ENCODE measurements around the gene HBS1L.

DNA sequence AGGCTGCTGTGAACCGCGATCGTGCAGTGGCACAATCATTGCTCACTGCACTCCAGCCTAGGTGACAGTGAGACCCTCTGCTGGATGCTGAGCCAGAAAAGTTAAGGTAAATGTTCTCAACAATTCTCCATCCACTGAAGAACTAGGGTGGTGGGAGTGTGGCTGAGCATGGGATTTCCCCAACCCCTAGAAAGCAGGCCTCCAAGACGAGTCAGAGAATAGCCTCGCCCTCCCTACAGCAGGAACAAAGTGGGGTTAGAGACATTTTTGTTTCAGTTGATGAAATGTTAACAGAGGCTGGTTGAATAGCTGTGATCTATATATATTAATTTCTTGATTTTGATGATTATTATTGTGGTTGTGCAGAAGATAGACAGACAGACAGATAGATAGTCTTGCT is 98.6 kb downstream of the HBS1L start:
- TF ChIP-seq, protein P1, sequence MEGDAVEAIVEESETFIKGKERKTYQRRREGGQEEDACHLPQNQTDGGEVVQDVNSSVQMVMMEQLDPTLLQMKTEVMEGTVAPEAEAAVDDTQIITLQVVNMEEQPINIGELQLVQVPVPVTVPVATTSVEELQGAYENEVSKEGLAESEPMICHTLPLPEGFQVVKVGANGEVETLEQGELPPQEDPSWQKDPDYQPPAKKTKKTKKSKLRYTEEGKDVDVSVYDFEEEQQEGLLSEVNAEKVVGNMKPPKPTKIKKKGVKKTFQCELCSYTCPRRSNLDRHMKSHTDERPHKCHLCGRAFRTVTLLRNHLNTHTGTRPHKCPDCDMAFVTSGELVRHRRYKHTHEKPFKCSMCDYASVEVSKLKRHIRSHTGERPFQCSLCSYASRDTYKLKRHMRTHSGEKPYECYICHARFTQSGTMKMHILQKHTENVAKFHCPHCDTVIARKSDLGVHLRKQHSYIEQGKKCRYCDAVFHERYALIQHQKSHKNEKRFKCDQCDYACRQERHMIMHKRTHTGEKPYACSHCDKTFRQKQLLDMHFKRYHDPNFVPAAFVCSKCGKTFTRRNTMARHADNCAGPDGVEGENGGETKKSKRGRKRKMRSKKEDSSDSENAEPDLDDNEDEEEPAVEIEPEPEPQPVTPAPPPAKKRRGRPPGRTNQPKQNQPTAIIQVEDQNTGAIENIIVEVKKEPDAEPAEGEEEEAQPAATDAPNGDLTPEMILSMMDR (IDR thresholded peaks at IDR 0.05 in 8 of 11, conservative IDR thresholded peaks at IDR 0.05 in 3 of 11) = no peak
- no peak for TF ChIP-seq POLR2AphosphoS5 (IDR thresholded peaks at IDR 0.05)
